Ecto neural progenitor cell (in vitro differentiated cells): Measurements from ENCODE around the gene RNU1-1.
"Not testable (repeated sequence)": the region's sequence is repeated elsewhere in the genome, so short reads cannot be mapped to it uniquely, and the experiment has no call there.

Experiments
- DNase-seq: peaks from one replicate; pipeline ENCODE4 v3.0.0-alpha.2; 2018; ENCODE audit warnings: low spot score

RNU1-1 gene

GRCh38 chr1:16514107-16515055 is at the start of gene RNU1-1:
Gene RNU1-1, minus strand, starts transcription at chr1:16514285.
- DNase-seq, result peak; percentile 85

GRCh38 chr1:16561035-16561434 is 47.0 kb upstream of the RNU1-1 start:
- DNase-seq, result not testable (repeated sequence)

DNA sequence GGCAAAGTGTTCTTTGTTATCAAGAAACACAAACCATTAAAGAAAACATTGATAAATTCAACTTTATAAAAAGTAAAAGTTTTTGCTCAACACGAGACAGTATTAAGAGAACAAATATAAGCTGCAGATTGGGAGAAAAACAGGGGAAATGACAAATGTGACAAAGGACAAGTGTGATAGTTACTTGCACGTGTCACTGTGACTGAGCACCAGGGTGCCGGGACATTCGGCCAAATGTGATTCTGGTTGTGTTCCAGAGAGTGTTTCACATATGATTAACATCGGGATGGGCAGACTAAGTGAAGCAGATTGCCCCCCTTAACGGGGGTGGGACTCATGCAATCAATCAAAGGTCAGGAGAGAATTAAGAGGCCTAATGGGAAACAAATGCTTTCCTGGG is 46.4 kb upstream of the RNU1-1 start:
- DNase-seq, result not testable (repeated sequence)

DNA sequence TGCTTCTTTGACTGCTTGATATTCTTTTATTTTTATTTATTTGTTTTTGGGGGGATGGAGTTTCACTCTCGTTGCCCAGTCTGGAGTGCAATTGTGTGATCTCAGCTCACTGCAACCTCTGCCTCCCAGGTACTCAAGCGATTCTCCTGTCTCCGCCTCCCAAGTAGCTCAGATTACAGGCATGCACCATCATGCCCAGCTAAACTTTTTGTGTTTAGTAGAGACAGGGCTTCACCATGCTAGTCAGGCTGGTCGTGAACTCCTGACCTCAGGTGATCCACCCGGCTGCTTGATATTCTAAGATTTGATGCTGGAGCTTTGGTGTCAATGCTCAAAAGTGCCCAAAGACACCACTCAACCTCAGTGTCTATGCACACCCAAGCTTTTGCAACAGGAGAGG is 45.6 kb upstream of the RNU1-1 start:
- not testable (repeated sequence) for DNase-seq

DNA sequence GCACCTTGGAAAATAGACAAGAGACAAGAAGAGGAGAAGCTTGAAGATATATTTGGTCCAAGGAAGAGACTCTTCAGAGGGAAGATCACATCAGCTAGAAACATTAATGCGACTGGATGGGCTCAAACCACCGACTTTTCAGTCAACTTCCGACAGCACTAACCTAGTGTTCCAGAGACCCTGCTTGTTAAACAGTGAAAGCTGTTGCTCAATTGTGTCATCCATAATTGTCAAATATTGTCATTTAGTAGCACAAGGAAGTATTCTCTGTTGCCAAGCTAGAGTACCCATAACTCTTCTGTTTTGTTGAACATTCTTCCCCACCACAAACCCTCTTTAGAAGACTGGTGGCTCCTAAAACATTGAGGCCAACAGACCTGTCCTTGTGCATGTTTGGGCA is 42.9 kb upstream of the RNU1-1 start:
- not testable (repeated sequence) for DNase-seq

DNA sequence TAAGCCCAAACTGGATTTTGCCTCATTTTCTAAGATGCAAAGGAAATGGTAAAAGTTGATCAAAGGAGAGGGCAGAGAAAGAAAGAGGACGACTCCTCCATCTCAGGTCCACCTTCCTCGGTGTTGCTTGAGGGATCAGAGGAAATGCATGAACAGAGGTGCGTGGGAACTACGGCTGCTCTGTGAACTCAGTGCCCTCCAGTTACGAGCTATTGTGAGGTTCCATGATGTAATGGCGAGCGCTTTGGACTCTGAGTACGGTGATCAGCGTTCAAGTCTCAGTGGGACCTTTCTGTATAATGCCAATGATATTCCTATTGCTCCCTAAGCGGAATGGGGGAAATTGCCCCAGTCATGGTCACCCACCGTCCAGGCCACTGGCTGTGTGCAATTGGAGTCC is 39.2 kb upstream of the RNU1-1 start:
- not testable (repeated sequence) for DNase-seq

DNA sequence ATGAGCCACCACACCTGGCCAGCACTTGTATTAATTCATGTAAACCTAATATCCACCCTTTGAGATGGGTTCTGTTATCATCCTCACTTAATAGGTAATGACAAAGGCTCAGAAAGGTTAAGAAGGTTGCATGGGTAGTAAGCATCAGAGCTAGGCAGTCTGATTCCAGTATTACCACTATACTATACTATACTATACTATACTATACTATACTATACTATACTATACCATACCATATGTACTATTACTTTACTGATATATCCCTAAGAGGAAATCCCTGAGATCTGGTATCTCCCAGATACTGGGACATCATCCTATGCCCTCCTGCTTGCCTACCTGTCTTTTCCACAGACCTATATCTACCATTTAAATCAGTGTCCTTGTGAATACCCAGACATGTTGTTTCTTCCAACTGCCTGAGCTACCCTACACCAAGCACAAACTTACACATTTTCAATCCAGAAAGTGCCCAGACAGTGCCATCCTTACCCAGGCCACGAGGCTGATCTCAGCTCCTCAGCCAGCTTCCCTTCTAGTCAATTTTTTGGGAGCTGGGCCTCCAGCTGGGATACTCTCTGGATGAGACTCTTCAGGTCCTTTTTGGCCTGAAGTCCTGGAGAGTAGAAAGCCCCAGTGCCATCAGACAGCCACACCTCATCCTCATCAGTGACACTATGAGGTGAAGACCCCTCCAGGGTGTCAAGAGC is 36.3 kb upstream of the RNU1-1 start:
- DNase-seq, result not testable (repeated sequence)

GRCh38 chr1:16549545-16549944 is 35.5 kb upstream of the RNU1-1 start:
- DNase-seq, result not testable (repeated sequence)

DNA sequence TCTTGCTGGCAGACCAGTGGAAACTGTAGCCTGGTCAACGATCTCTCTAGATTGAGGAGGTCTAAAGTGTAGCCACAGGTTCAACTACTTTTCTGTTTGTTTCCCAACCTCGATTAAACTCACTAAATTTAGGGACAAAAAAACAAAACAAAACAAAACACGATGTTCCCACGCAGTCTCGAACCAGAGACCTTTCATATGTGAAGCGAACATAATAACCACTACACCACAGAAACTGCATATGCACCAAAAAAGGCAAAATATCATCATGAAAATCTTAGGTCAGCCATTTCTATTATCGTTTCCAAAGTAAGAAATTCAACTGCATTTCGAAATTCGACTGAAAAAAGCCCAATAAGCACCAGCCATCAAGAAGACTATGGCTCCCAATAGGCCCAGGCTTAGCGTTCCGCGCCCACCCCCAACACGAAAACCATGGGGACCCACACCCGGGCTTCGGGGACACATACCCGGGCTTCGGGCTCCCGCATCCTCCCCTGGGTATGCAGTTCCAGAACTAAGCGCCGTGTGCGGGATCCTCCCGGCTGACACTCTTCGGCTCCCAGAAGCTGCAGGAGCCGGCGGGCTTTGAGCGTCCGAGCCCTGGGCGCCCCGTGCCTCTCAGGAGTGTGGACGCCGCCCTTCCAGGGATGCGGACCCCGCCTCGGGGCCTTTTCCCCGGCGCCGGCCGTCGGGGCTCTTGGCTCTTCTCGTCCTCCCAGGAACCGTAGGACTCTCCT is 33.6 kb upstream of the RNU1-1 start:
- not testable (repeated sequence) for DNase-seq

- peak; percentile 88 for DNase-seq
These were observed 31.6 kb upstream of the RNU1-1 start for GRCh38 chr1:16545682-16546095.

GRCh38 chr1:16540421-16540893 is 26.4 kb upstream of the RNU1-1 start:
- not testable (repeated sequence) for DNase-seq

GRCh38 chr1:16537528-16537927 is 23.4 kb upstream of the RNU1-1 start:
- not testable (repeated sequence) for DNase-seq

GRCh38 chr1:16536796-16537195 is 22.7 kb upstream of the RNU1-1 start:
- DNase-seq, result not testable (repeated sequence)

- not testable (repeated sequence) for DNase-seq
These were observed 21.8 kb upstream of the RNU1-1 start for GRCh38 chr1:16535898-16536297.

GRCh38 chr1:16535487-16535886 is 21.4 kb upstream of the RNU1-1 start:
- peak; percentile 78 for DNase-seq

DNA sequence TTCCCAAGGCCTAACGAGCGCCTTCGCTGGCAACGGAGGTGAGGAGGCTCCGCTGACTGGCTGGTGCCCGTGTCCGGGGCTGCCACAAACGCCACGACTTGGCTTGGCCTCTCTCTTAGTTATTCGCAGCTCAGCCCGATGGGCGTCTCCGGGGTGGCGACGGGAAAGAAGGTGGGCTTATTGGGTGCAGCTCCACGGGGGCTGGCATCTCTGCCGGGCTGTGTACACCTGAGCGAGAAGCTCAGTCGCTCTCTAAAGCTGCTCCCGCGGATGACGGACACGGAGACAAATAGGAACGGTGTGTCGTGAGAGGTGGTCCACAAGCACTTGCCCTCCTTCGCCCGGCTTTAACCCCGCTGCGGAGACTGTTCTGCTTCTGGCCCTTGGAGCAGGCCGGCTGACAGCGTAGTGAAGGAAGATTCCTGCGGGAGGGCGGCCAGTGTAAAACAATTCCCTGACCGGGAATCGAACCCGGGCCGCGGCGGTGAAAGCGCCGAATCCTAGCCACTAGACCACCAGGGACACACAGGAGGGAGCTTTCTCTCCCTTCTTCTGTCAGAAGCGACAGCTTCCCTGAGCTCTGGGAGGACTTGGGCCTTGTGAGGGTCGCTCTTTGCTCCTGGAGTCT is 20.9 kb upstream of the RNU1-1 start:
- DNase-seq, result peak; percentile 85

- peak; percentile 46 for DNase-seq
These were observed 20.2 kb upstream of the RNU1-1 start for GRCh38 chr1:16534239-16534828.

DNA sequence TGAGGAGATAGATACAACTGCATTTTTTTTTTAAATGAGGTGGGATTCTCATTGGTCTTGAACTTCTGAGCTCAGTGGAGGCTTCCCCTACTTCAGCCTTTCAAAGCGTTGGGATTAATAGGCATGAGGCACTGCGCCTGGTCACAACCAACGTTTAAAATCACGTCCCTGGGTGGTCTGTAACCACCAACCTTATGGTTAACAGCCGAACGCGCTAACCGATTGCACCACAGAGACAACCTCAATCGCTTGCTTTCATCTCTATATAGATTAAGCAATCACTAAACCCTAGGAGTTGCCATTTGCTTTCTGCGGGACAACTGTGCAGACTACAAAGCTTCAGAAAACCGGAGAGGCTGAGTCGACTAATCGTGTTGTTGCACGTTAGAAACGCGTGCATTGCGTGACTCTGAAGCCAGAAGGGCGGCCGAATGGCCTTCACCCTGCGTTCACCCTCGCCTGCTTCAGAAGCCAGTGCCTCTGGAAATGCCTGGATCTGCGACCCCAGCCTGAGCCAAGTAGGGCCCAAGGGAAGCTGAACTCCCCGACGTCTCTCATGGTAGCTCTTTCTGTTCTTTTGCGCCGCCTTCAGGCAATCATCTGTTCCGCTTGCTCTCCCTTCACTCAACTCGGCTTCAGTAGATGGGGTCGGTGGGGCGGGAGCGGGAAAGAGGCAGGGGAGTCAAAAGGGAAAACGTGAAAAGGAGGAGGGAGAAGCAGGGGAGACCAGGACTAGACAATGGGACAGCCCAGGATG is 18.3 kb upstream of the RNU1-1 start:
- DNase-seq, result peak; percentile 41

DNA sequence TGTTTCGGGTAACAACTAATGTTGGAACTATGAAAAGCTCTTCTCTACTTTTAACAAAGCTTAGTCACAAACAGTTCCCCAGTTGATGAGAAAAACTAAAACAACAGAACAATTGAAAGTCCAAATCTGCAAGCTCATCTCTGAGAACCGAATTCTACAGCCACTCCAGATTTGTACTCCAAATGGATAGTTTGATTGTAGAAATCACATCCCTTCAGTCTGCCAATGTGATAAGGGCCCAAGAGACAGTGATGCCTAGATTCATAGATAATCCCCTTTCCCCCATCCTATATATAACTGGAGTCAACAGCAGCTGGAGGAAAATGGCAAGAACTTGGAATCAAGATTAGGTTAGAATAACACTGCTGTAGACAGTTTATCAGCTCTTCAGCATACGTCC is 14.3 kb upstream of the RNU1-1 start:
- not testable (repeated sequence) for DNase-seq

DNA sequence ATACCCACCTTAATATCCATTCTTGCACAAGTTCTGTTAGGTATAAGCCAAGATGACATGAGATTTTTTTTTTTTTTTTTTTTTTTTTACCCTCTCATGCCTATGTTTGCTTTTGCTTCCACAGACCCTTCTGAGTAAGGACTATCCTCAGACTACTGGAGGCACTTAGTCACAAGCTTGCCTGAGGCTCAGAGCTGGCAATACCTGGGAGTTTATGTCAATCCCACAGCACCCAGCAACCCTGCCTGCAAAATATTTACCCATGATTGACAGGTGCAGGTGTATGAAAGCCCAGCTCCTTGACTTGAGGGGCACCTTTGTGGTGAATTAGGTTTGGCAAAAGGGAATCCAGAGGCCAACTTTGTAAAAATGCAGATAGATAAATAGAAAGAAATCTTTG is 11.7 kb upstream of the RNU1-1 start:
- DNase-seq, result not testable (repeated sequence)
